Loucy (cell line): ENCODE data around the gene LDB3.
A peak's percentile ranks its signal among the peaks of the same experiment; 100 is the strongest.

Experiments used
- H2AFZ ChIP-seq: fragments of 200-600 bp; sonication (generic); 2 replicates; pipeline ENCODE4 v1.6.0; 2016; ENCODE audit warnings: antibody characterized with exemption, mild to moderate bottlenecking, low read length, moderate library complexity
- H3F3A ChIP-seq: fragments of 200-600 bp; 2 replicates; pipeline ENCODE4 v1.6.0; 2016; ENCODE audit warnings: antibody characterized with exemption, low read depth, mild to moderate bottlenecking
- H3K27me3 ChIP-seq: fragments of 200-600 bp; sonication (generic); 2 replicates; pipeline ENCODE4 v1.6.1; 2014; ENCODE audit warnings: low read length, mild to moderate bottlenecking; ENCODE audit not compliant: insufficient read depth, poor library complexity, severe bottlenecking
- H3K36me3 ChIP-seq: fragments of 200-600 bp; sonication (generic); 2 replicates; pipeline ENCODE4 v1.6.1; 2016; ENCODE audit warnings: low read length; ENCODE audit not compliant: insufficient read depth
- H3K4me1 ChIP-seq: fragments of 200-600 bp; sonication (generic); 2 replicates; pipeline ENCODE4 v1.5.1; 2014; ENCODE audit warnings: low read length, mild to moderate bottlenecking; ENCODE audit not compliant: insufficient read depth, poor library complexity, severe bottlenecking
- H3K4me2 ChIP-seq: fragments of 200-600 bp; sonication (generic); 2 replicates; pipeline ENCODE4 v1.6.0; 2014; ENCODE audit warnings: antibody characterized with exemption, low read length, low read depth, mild to moderate bottlenecking; ENCODE audit not compliant: poor library complexity, severe bottlenecking
- H3K4me3 ChIP-seq: fragments of 200-600 bp; sonication (generic); 2 replicates; pipeline ENCODE4 v1.5.1; 2014; ENCODE audit warnings: low read length, mild to moderate bottlenecking, mixed read lengths; ENCODE audit not compliant: poor library complexity, severe bottlenecking
- H3K79me2 ChIP-seq: fragments of 200-600 bp; sonication (generic); 2 replicates; pipeline ENCODE4 v1.6.1; 2014; ENCODE audit warnings: low read length; ENCODE audit not compliant: insufficient read depth
- H3K9ac ChIP-seq: fragments of 200-600 bp; sonication (generic); 2 replicates; pipeline ENCODE4 v1.6.0; 2014; ENCODE audit warnings: mild to moderate bottlenecking, low read depth, low read length, moderate library complexity; ENCODE audit not compliant: poor library complexity, severe bottlenecking
- H3K9me2 ChIP-seq: fragments of 200-600 bp; sonication (generic); replicated peaks from 2 replicates; pipeline ENCODE4 v1.6.1; 2016; ENCODE audit warnings: low read depth, low read length, mixed read lengths
- H3K9me3 ChIP-seq: fragments of 200-600 bp; sonication (generic); 2 replicates; pipeline ENCODE4 v1.6.1; 2014; ENCODE audit warnings: mild to moderate bottlenecking, antibody characterized with exemption, low read length, low read depth; ENCODE audit not compliant: insufficient read depth
- H4K20me1 ChIP-seq: fragments of 200-600 bp; sonication (generic); 2 replicates; pipeline ENCODE4 v1.6.0; 2014; ENCODE audit warnings: antibody characterized with exemption, low read length, mild to moderate bottlenecking; ENCODE audit not compliant: insufficient read depth, poor library complexity, severe bottlenecking
- EZH2phosphoT487 ChIP-seq: fragments of 200-600 bp; IDR thresholded peaks from 2 replicates; pipeline ENCODE4 v1.6.1; 2018; ENCODE audit warnings: antibody characterized with exemption, mild to moderate bottlenecking, moderate library complexity, borderline replicate concordance
- TF ChIP-seq, protein P1 (sequence below): fragments of 200-600 bp; sonication (generic); conservative IDR thresholded peaks from 2 replicates; pipeline ENCODE4 v1.5.1; 2014; ENCODE audit warnings: mild to moderate bottlenecking, antibody characterized with exemption, low read length

The LDB3 gene

DNA sequence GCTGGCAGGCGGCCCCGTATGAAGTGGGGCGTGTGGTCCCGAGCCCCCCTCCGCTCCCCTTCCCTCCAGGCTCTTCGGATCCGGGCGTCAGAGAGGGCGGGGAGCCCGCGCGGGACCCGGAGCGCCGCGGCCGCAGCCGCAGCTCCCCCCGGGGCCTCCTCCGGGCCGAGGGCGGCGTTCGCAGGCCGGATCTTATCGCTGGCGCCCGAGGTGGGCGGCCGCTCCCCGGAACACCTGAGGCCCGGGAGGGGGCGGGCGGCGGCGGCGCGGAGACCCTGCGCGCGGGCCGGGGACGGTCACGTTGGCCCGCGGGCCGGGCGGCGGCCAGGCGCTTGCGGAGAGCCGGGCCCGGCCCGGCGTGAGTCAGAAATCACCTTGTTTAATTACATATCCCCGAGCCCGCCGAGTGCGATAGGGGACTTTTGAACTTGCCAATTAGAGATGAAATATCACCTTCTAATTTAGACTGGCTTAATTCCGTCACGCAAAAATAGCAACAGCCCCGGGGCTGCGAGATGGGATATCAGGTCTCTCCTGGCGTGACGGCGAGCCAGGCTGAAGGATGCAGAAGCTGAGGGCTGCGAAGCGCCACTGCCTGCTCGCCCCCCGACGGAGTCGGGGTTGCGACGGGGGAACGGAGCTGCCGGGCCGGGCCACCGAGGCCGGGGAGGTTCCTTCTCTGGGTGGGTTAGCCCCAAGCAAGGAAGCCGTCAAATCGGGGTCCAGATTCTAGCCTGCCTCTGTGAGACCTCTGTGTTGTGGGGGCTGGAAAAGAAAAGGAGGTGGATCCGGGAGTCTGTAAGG lies 43.4 kb downstream of the LDB3 start:
- no peaks in the 10 kb centered on the region for H3K9me3 ChIP-seq

DNA sequence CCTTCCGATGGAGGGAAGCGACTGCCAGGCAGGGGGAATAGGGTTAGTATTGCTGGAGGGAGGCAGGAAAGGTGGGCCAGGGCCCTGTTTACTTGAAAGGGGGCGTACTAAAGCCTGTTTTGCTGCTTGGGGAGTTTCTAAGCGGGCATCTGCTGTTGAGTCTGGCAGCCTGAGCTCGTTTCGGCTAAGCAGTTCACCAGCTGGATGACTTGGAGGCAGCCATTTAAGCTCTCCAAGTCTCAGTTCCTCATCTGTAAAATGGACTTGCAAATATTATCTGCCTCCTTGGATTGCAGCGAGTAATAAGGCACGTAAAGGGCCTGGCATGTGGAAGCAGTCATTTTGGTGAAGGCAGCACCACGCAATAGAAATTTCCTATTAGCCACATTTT lies 44.0 kb downstream of the LDB3 start:
- Histone ChIP-seq H3K9me3 (no peaks in the 10 kb centered on the region), H3K4me1 (peaks cover 10% of the 10 kb centered on the region), H3F3A (no peaks in the 10 kb centered on the region), H3K9me2 (no peaks in the 10 kb centered on the region), H3K9ac (peak overlapping the region; percentile 76), H3K79me2 (no peaks in the 10 kb centered on the region), H3K4me2 (peak overlapping the region; percentile 80), H3K36me3 (no peaks in the 10 kb centered on the region), H4K20me1 (no peaks in the 10 kb centered on the region), H2AFZ (peak overlapping the region; percentile 97), H3K4me3 (peak overlapping the region; percentile 77), H3K27me3 (peaks cover 18% of the 10 kb centered on the region)
- TF ChIP-seq, protein P1, sequence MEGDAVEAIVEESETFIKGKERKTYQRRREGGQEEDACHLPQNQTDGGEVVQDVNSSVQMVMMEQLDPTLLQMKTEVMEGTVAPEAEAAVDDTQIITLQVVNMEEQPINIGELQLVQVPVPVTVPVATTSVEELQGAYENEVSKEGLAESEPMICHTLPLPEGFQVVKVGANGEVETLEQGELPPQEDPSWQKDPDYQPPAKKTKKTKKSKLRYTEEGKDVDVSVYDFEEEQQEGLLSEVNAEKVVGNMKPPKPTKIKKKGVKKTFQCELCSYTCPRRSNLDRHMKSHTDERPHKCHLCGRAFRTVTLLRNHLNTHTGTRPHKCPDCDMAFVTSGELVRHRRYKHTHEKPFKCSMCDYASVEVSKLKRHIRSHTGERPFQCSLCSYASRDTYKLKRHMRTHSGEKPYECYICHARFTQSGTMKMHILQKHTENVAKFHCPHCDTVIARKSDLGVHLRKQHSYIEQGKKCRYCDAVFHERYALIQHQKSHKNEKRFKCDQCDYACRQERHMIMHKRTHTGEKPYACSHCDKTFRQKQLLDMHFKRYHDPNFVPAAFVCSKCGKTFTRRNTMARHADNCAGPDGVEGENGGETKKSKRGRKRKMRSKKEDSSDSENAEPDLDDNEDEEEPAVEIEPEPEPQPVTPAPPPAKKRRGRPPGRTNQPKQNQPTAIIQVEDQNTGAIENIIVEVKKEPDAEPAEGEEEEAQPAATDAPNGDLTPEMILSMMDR: no peak; the same call in 1 of the 2 replicates
- TF ChIP-seq EZH2phosphoT487: no peak

More for the DNA sequence above, 43.4 kb downstream of the LDB3 start:
- Histone ChIP-seq H4K20me1 (no peaks in the 10 kb centered on the region), H3K36me3 (no peaks in the 10 kb centered on the region), H3K9ac (peak overlapping the region; percentile 76), H2AFZ (peak overlapping the region; percentile 97), H3K79me2 (no peaks in the 10 kb centered on the region), H3K9me2 (no peaks in the 10 kb centered on the region), H3F3A (no peaks in the 10 kb centered on the region), H3K4me2 (peak overlapping the region; percentile 80), H3K27me3 (peaks cover 18% of the 10 kb centered on the region), H3K4me3 (peak overlapping the region; percentile 77), H3K4me1 (peaks cover 10% of the 10 kb centered on the region)
- TF ChIP-seq, protein P1: no peak
- no peak for TF ChIP-seq EZH2phosphoT487

DNA sequence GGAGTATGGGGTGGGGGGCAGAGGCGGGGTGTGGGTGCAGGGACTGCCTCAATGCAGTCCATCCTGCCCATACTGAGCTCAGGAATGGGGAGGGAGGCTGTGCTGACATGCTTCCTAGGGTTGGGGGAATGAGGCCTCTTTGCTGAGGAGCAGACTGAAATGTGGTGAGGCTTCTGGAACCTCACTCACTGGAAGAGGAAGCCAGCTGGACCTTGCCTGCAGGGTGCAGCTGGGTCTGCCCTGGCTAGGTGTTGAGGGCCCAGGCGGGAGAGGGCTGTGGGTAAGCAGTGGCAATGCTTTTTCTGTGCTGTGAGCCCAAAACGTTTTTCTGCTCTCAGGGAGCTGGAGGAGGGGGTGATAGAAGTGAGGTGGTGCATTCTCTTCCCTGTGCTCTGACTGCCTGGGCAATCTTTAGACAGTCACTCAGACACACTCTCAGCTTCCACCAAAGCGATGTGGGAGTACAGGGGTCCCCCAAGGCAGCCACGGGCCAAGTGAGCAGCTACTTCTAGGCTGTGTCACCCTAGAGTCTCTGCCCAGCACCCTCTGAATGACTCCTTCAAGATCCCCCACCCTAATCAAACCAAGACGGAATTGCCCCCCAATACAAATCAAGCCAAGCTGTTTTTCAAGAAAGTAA lies 47.0 kb downstream of the LDB3 start:
- Histone ChIP-seq H3K9me3 (no peaks in the 10 kb centered on the region), H4K20me1 (no peaks in the 10 kb centered on the region), H2AFZ (no peak overlapping the region), H3K27me3 (peaks cover 31% of the 10 kb centered on the region), H3K9ac (no peak overlapping the region), H3K4me1 (peaks cover 10% of the 10 kb centered on the region), H3K4me3 (no peak overlapping the region), H3K79me2 (no peaks in the 10 kb centered on the region), H3K9me2 (no peaks in the 10 kb centered on the region), H3K36me3 (no peaks in the 10 kb centered on the region), H3F3A (no peaks in the 10 kb centered on the region), H3K4me2 (no peak overlapping the region)
- no peak for TF ChIP-seq EZH2phosphoT487
- TF ChIP-seq, protein P1: no peak
